WTC11 (cell line): Measurements from ENCODE around the gene DNAH11. TPM values are rescaled to one million over a fixed set of nuclear protein-coding genes. Genes with fewer than 3 reads are reported as not detected.
"Not testable (repeated sequence)": the region's sequence is repeated elsewhere in the genome, so short reads cannot be mapped to it uniquely, and the experiment has no call there.

Experiments used
- ATAC-seq: fragments of 200-7000 bp; cut with Tn5 transposase; 2 replicates; pipeline ENCODE4 v1.10.0; 2021; ENCODE audit warnings: mild to moderate bottlenecking, moderate library complexity
- CTCF ChIA-PET: fragments of 300-600 bp; sonication (Branson Sonifier 250); formaldehyde crosslinking; loops from one replicate; lab custom pipeline; 2021; ENCODE audit warnings: antibody characterized with exemption; lab: Charles Lee
- POLR2A ChIA-PET: fragments of 350-600 bp; sonication (Branson Sonifier 250); formaldehyde crosslinking; loops from one replicate; lab custom pipeline; 2021; ENCODE audit warnings: antibody characterized with exemption; lab: Charles Lee
- DNase-seq: peaks from one replicate; pipeline ENCODE4 v3.0.0; 2021; ENCODE audit warnings: low spot score
- H3K27ac Mint-ChIP-seq: 2 replicates; pipeline ENCODE4 v1.8.0; 2021; ENCODE audit warnings: mixed read lengths
- H3K27me3 Mint-ChIP-seq: 2 replicates; pipeline ENCODE4 v1.8.0; 2021; ENCODE audit warnings: low read depth, mild to moderate bottlenecking, moderate library complexity, mixed read lengths
- H3K36me3 Mint-ChIP-seq: 2 replicates; pipeline ENCODE4 v1.8.0; 2021; ENCODE audit warnings: mixed read lengths
- H3K4me1 Mint-ChIP-seq: 2 replicates; pipeline ENCODE4 v1.8.0; 2022; ENCODE audit warnings: mixed read lengths
- H3K4me3 Mint-ChIP-seq: 2 replicates; pipeline ENCODE4 v1.8.0; 2021; ENCODE audit warnings: mild to moderate bottlenecking, moderate library complexity, mixed read lengths
- H3K9me3 Mint-ChIP-seq: 2 replicates; pipeline ENCODE4 v1.8.0; 2021; ENCODE audit warnings: mixed read lengths
- AR ChIP-seq: fragments of 250-450 bp; sonication (Bioruptor Pico); IDR thresholded peaks from 2 replicates; pipeline ENCODE4 v1.9.0; 2021; ENCODE audit warnings: mild to moderate bottlenecking
- CREB1 ChIP-seq: sonication (generic); formaldehyde crosslinking; IDR thresholded peaks from 2 replicates; pipeline ENCODE4 v1.8.0; 2023; ENCODE audit warnings: mild to moderate bottlenecking, missing genetic modification reagents
- E2F5 ChIP-seq: sonication (generic); formaldehyde crosslinking; IDR thresholded peaks from 2 replicates; pipeline ENCODE4 v1.8.1; 2022; ENCODE audit warnings: mild to moderate bottlenecking, moderate library complexity, missing genetic modification reagents
- GRHL2 ChIP-seq: fragments of 250-450 bp; sonication (Bioruptor Pico); IDR thresholded peaks from 2 replicates; pipeline ENCODE4 v1.8.0; 2022; ENCODE audit warnings: mild to moderate bottlenecking, moderate library complexity; ENCODE audit not compliant: insufficient replicate concordance, severe bottlenecking
- JUN ChIP-seq: sonication (generic); formaldehyde crosslinking; IDR thresholded peaks from 2 replicates; pipeline ENCODE4 v1.8.0; 2023; ENCODE audit warnings: mild to moderate bottlenecking, missing genetic modification reagents
- KAT7 ChIP-seq: sonication (generic); formaldehyde crosslinking; IDR thresholded peaks from 2 replicates; pipeline ENCODE4 v1.8.1; 2023; ENCODE audit warnings: missing genetic modification reagents, mild to moderate bottlenecking, borderline replicate concordance
- MYBL2 ChIP-seq: sonication (generic); formaldehyde crosslinking; IDR thresholded peaks from 2 replicates; pipeline ENCODE4 v1.8.1; 2023; ENCODE audit warnings: mild to moderate bottlenecking, moderate library complexity, missing genetic modification reagents
- NFATC4 ChIP-seq: fragments of 250-450 bp; sonication (Bioruptor Pico); IDR thresholded peaks from 2 replicates; pipeline ENCODE4 v1.9.0; 2021; ENCODE audit warnings: mild to moderate bottlenecking
- NFYB ChIP-seq: sonication (generic); formaldehyde crosslinking; conservative IDR thresholded peaks from 2 replicates; pipeline ENCODE4 v1.8.0; 2022; ENCODE audit warnings: low read depth, missing genetic modification reagents
- OVOL2 ChIP-seq: fragments of 250-450 bp; sonication (Bioruptor Pico); IDR thresholded peaks from 2 replicates; pipeline ENCODE4 v1.9.0; 2021; ENCODE audit warnings: mild to moderate bottlenecking, borderline replicate concordance
- PREB ChIP-seq: sonication (generic); formaldehyde crosslinking; IDR thresholded peaks from 2 replicates; pipeline ENCODE4 v1.8.1; 2022; ENCODE audit warnings: mild to moderate bottlenecking, missing genetic modification reagents, moderate library complexity, borderline replicate concordance
- RELA ChIP-seq: sonication (generic); formaldehyde crosslinking; IDR thresholded peaks from 2 replicates; pipeline ENCODE4 v1.8.1; 2022; ENCODE audit warnings: missing genetic modification reagents, mild to moderate bottlenecking, borderline replicate concordance
- SP1 ChIP-seq: sonication (generic); formaldehyde crosslinking; conservative IDR thresholded peaks from 2 replicates; pipeline ENCODE4 v1.8.1; 2022; ENCODE audit warnings: missing genetic modification reagents
- TP53 ChIP-seq: sonication (generic); formaldehyde crosslinking; IDR thresholded peaks from 2 replicates; pipeline ENCODE4 v1.8.1; 2023; ENCODE audit warnings: mild to moderate bottlenecking, missing genetic modification reagents
- ZMAT4 ChIP-seq: fragments of 250-450 bp; sonication (Bioruptor Pico); IDR thresholded peaks from 2 replicates; pipeline ENCODE4 v1.9.0; 2021; ENCODE audit warnings: mild to moderate bottlenecking
- ZNF121 ChIP-seq: sonication (generic); formaldehyde crosslinking; IDR thresholded peaks from 2 replicates; pipeline ENCODE4 v1.8.0; 2023; ENCODE audit warnings: missing genetic modification reagents
- ZNF263 ChIP-seq: sonication (generic); formaldehyde crosslinking; IDR thresholded peaks from 2 replicates; pipeline ENCODE4 v1.8.1; 2022; ENCODE audit warnings: low read depth, mild to moderate bottlenecking, moderate library complexity, missing genetic modification reagents
- total RNA-seq: library from RNA; stranded (reverse); gene quantifications from 3 replicates; pipeline ENCODE4 v1.2.3, GENCODE V29; 2021
- TF ChIP-seq, protein P1 (sequence below): sonication (generic); formaldehyde crosslinking; IDR thresholded peaks from 2 replicates; pipeline ENCODE4 v1.8.1; 2023; ENCODE audit warnings: mild to moderate bottlenecking, missing genetic modification reagents, moderate library complexity
- TF ChIP-seq, protein P2 (sequence below): fragments of 200-600 bp; IDR thresholded peaks from 2 replicates; pipeline ENCODE4 v1.8.0; 2022; ENCODE audit warnings: antibody characterized with exemption
- TF ChIP-seq, protein P3 (sequence below): fragments of 250-450 bp; sonication (Bioruptor Pico); IDR thresholded peaks from 2 replicates; pipeline ENCODE4 v1.9.0; 2021; ENCODE audit warnings: moderate library complexity, mild to moderate bottlenecking, inconsistent platforms, borderline replicate concordance

Gene DNAH11
- total RNA-seq, 1 experiment from 2014 or later, result 6.4 TPM

GRCh38 chr7:21869785-21870402 is 327.1 kb downstream of the DNAH11 start:
- peaks cover 23% of the 10 kb centered on the region for H3K36me3 Mint-ChIP-seq
- TF ChIP-seq, protein P1, sequence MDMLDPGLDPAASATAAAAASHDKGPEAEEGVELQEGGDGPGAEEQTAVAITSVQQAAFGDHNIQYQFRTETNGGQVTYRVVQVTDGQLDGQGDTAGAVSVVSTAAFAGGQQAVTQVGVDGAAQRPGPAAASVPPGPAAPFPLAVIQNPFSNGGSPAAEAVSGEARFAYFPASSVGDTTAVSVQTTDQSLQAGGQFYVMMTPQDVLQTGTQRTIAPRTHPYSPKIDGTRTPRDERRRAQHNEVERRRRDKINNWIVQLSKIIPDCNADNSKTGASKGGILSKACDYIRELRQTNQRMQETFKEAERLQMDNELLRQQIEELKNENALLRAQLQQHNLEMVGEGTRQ, result no peak
- TF ChIP-seq ZNF263, result no peak
- TF ChIP-seq, protein P2, sequence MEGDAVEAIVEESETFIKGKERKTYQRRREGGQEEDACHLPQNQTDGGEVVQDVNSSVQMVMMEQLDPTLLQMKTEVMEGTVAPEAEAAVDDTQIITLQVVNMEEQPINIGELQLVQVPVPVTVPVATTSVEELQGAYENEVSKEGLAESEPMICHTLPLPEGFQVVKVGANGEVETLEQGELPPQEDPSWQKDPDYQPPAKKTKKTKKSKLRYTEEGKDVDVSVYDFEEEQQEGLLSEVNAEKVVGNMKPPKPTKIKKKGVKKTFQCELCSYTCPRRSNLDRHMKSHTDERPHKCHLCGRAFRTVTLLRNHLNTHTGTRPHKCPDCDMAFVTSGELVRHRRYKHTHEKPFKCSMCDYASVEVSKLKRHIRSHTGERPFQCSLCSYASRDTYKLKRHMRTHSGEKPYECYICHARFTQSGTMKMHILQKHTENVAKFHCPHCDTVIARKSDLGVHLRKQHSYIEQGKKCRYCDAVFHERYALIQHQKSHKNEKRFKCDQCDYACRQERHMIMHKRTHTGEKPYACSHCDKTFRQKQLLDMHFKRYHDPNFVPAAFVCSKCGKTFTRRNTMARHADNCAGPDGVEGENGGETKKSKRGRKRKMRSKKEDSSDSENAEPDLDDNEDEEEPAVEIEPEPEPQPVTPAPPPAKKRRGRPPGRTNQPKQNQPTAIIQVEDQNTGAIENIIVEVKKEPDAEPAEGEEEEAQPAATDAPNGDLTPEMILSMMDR, result no peak
- no peak for TF ChIP-seq AR
- TF ChIP-seq, protein P3, sequence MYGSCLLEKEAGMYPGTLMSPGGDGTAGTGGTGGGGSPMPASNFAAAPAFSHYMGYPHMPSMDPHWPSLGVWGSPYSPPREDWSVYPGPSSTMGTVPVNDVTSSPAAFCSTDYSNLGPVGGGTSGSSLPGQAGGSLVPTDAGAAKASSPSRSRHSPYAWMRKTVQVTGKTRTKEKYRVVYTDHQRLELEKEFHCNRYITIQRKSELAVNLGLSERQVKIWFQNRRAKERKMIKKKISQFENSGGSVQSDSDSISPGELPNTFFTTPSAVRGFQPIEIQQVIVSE, result no peak
- no peak for TF ChIP-seq SP1 (CRISPR knock-in tag)
- no peak for TF ChIP-seq GRHL2 (CRISPR knock-in tag)
- no peak for TF ChIP-seq KAT7 (CRISPR knock-in tag)
- no peak for TF ChIP-seq RELA
- no peak for TF ChIP-seq NFATC4 (CRISPR knock-in tag)
- no peak for TF ChIP-seq TP53 (CRISPR knock-in tag)
- TF ChIP-seq ZNF121 (CRISPR knock-in tag), result no peak
- TF ChIP-seq E2F5 (CRISPR knock-in tag), result no peak
- no peak for TF ChIP-seq JUN
- TF ChIP-seq ZMAT4 (CRISPR knock-in tag), result no peak
- TF ChIP-seq OVOL2 (CRISPR knock-in tag), result no peak
- TF ChIP-seq NFYB (CRISPR knock-in tag), result no peak
- TF ChIP-seq MYBL2 (CRISPR knock-in tag), result no peak
- TF ChIP-seq, all 79 proteins: peak for 0
- Mint-ChIP-seq H3K4me3 (no peak overlapping the region), H3K4me1 (peaks cover 79% of the 10 kb centered on the region), H3K27me3 (no peaks in the 10 kb centered on the region), H3K27ac (peak overlapping the region; percentile 92), H3K9me3 (no peaks in the 10 kb centered on the region)
- ChIA-PET POLR2A (interaction anchor here (0.6 kb wide), 1 partner anchor 581 kb away, joined by 3 read pairs; no protein-coding TSS in a partner anchor), CTCF (interaction anchor here (0.6 to 3.2 kb wide), 3 partner anchors 13 to 213 kb away, joined by 3 to 10 read pairs (median 3); no protein-coding TSS in a partner anchor)
- DNase-seq, result no peak
- peak; percentile 45 for ATAC-seq

DNA sequence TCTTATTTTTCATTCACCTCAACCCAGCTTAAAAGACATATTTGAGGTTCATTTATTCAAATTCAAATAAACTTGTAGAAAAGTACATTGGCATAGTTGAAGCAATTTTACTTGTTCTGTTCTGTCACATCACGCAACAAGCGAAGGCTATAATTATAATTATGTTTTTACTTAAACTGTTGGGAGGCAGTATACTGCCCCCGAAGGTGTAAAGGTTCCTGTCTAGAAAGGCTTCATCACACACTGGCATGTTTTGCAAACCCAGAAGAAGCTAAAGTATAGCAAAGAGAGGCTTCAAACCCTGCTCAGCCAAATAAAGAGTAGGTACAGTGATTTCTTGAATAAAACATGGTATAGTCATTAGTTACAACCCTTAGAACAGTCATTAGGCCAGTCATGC is 340.2 kb downstream of the DNAH11 start:
- ChIA-PET CTCF (interaction anchor here (0.7 to 2.1 kb wide), 3 partner anchors 11 to 200 kb away, joined by 5 to 10 read pairs (median 5); no protein-coding TSS in a partner anchor), POLR2A (no interaction called here)
- Mint-ChIP-seq H3K27me3 (no peaks in the 10 kb centered on the region), H3K9me3 (no peaks in the 10 kb centered on the region), H3K27ac (no peak overlapping the region), H3K4me1 (peaks cover 16% of the 10 kb centered on the region), H3K36me3 (peaks cover 6% of the 10 kb centered on the region), H3K4me3 (no peak overlapping the region)
- peak; percentile 45 for ATAC-seq
- TF ChIP-seq, protein P3, result no peak
- no peak for TF ChIP-seq CREB1 (CRISPR knock-in tag)
- TF ChIP-seq PREB (CRISPR knock-in tag), result no peak
- no peak for DNase-seq

DNA sequence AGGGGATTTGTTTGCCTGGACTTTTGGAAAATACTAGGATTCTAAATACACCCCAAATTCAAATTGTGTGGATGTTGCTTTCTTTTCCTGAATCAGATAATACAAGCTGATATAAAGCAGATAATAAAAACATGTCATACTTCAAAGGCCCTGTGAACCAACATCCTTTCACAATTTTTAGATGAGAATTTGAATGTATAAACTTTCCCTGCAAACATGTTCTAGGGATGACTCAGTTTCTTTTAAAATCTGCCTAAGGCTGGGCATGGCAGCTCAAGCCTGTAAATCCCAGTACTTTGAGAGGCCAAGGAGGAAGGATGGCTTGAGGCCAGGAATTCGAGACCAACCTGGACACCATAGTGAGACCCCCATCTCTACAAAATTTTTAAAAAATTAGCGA is 340.7 kb downstream of the DNAH11 start:
- CTCF ChIA-PET, result interaction anchor here (0.7 to 2.1 kb wide), 3 partner anchors 11 to 200 kb away, joined by 5 to 10 read pairs (median 5); no protein-coding TSS in a partner anchor
- H3K27me3 Mint-ChIP-seq, H3K27ac Mint-ChIP-seq, H3K4me3 Mint-ChIP-seq, DNase-seq, ATAC-seq, H3K36me3 Mint-ChIP-seq, H3K9me3 Mint-ChIP-seq, POLR2A ChIA-PET: not testable (repeated sequence)
- H3K4me1 Mint-ChIP-seq, result peaks cover 17% of the 10 kb centered on the region
